GM23338 (cell line): ENCODE data around the gene IL17C. TPM values are rescaled to one million over a fixed set of nuclear protein-coding genes. Genes with fewer than 3 reads are reported as not detected.

Experiments
- ATAC-seq: fragments of 200-7000 bp; cut with Tn5 transposase; 3 replicates; pipeline ENCODE4 v1.9.1; 2020
- DNase-seq: peaks from one replicate; pipeline ENCODE4 v3.0.0-alpha.2; 2015; ENCODE audit warnings: low spot score
- H2AFZ ChIP-seq: fragments of 200-600 bp; sonication (generic); 2 replicates; pipeline ENCODE4 v1.8.0; 2016; ENCODE audit warnings: antibody characterized with exemption, mild to moderate bottlenecking, moderate library complexity
- H3F3A ChIP-seq: fragments of 200-600 bp; sonication (generic); replicated peaks from 2 replicates; pipeline ENCODE4 v1.8.0; 2017; ENCODE audit warnings: antibody characterized with exemption, mixed run types, low read depth
- H3K27ac ChIP-seq: fragments of 200-600 bp; sonication (generic); 2 replicates; pipeline ENCODE4 v1.6.1; 2016; ENCODE audit warnings: low read depth
- H3K27me3 ChIP-seq: fragments of 200-600 bp; sonication (generic); 2 replicates; pipeline ENCODE4 v1.8.0; 2016; ENCODE audit warnings: mild to moderate bottlenecking, mixed run types, moderate library complexity; ENCODE audit not compliant: insufficient read depth
- H3K36me3 ChIP-seq: fragments of 200-600 bp; sonication (generic); 2 replicates; pipeline ENCODE4 v1.8.0; 2016; ENCODE audit warnings: mild to moderate bottlenecking; ENCODE audit not compliant: insufficient read depth
- H3K4me1 ChIP-seq: fragments of 200-600 bp; sonication (generic); 2 replicates; pipeline ENCODE4 v1.8.0; 2016; ENCODE audit warnings: mild to moderate bottlenecking, moderate library complexity; ENCODE audit not compliant: insufficient read depth
- H3K4me2 ChIP-seq: fragments of 200-600 bp; sonication (generic); 2 replicates; pipeline ENCODE4 v1.7.1; 2017; ENCODE audit warnings: mixed run types
- H3K4me3 ChIP-seq: fragments of 200-600 bp; sonication (generic); 2 replicates; pipeline ENCODE4 v1.6.1; 2016; ENCODE audit warnings: mixed run types
- H3K79me2 ChIP-seq: fragments of 200-600 bp; sonication (generic); replicated peaks from 2 replicates; pipeline ENCODE4 v1.8.0; 2017; ENCODE audit warnings: mild to moderate bottlenecking; ENCODE audit not compliant: insufficient read depth
- H3K9me2 ChIP-seq: fragments of 200-600 bp; sonication (generic); 2 replicates; pipeline ENCODE4 v1.8.0; 2017; ENCODE audit not compliant: insufficient read depth
- H4K20me1 ChIP-seq: fragments of 200-600 bp; sonication (generic); replicated peaks from 2 replicates; pipeline ENCODE4 v1.8.0; 2017; ENCODE audit warnings: mild to moderate bottlenecking; ENCODE audit not compliant: insufficient read depth
- H3K27ac Mint-ChIP-seq: 2 replicates; pipeline ENCODE4 v1.8.0; 2020; ENCODE audit warnings: inconsistent platforms, mild to moderate bottlenecking, moderate library complexity, mixed read lengths
- H3K27me3 Mint-ChIP-seq: 3 replicates; pipeline ENCODE4 v1.8.0; 2022; ENCODE audit warnings: low read depth, mild to moderate bottlenecking, moderate library complexity, mixed read lengths, inconsistent platforms; ENCODE audit not compliant: insufficient read depth, poor library complexity
- H3K36me3 Mint-ChIP-seq: 3 replicates; pipeline ENCODE4 v1.8.0; 2021; ENCODE audit warnings: low read depth, mild to moderate bottlenecking, inconsistent platforms, moderate library complexity, mixed read lengths
- H3K4me1 Mint-ChIP-seq: 3 replicates; pipeline ENCODE4 v1.8.0; 2020; ENCODE audit warnings: mild to moderate bottlenecking, inconsistent platforms, mixed read lengths
- H3K4me3 Mint-ChIP-seq: 3 replicates; pipeline ENCODE4 v1.8.0; 2021; ENCODE audit warnings: moderate library complexity, mild to moderate bottlenecking, inconsistent platforms, mixed read lengths
- H3K9me3 Mint-ChIP-seq: 3 replicates; pipeline ENCODE4 v1.8.0; 2020; ENCODE audit warnings: moderate library complexity, mild to moderate bottlenecking, inconsistent platforms, mixed read lengths
- CREB1 ChIP-seq: fragments of 250-450 bp; sonication (Bioruptor Pico); IDR thresholded peaks from 2 replicates; pipeline ENCODE4 v1.5.0; 2020; ENCODE audit warnings: low read depth, mild to moderate bottlenecking, moderate library complexity
- CTCF ChIP-seq, 2 experiments: fragments of 200-600 bp in 1 of 2; sonication (generic) in 1 of 2; conservative IDR thresholded peaks; 2 replicates each; pipeline versions ENCODE4 v1.5.1 to v1.6.1; 2016 to 2017; ENCODE audit warnings: antibody characterized with exemption in 2 of 2, low read depth in 2 of 2, mild to moderate bottlenecking in 2 of 2, moderate library complexity in 1 of 2
- ETS1 ChIP-seq: IDR thresholded peaks from 2 replicates; pipeline ENCODE4 v1.6.1; 2016; ENCODE audit warnings: antibody characterized with exemption
- EZH2 ChIP-seq: fragments of 200-600 bp; sonication (generic); IDR thresholded peaks from one replicate; pipeline ENCODE4 v1.8.0; 2017; ENCODE audit warnings: antibody characterized with exemption, mild to moderate bottlenecking, low read depth; ENCODE audit not compliant: unreplicated experiment
- EZH2phosphoT487 ChIP-seq: fragments of 200-600 bp; sonication (generic); IDR thresholded peaks from one replicate; pipeline ENCODE4 v1.8.1; 2018; ENCODE audit warnings: antibody characterized with exemption; ENCODE audit not compliant: unreplicated experiment
- JUNB ChIP-seq: IDR thresholded peaks from one replicate; pipeline ENCODE4 v1.6.1; 2016; ENCODE audit warnings: antibody characterized with exemption; ENCODE audit not compliant: unreplicated experiment
- NANOG ChIP-seq: IDR thresholded peaks from 2 replicates; pipeline ENCODE4 v1.6.1; 2016; ENCODE audit warnings: antibody characterized with exemption, borderline replicate concordance
- POLR2AphosphoS5 ChIP-seq: IDR thresholded peaks from 2 replicates; pipeline ENCODE4 v1.6.1; 2016; ENCODE audit warnings: antibody characterized with exemption, low read depth
- REST ChIP-seq: IDR thresholded peaks from one replicate; pipeline ENCODE4 v1.6.1; 2018; ENCODE audit warnings: antibody characterized with exemption; ENCODE audit not compliant: unreplicated experiment
- STAT1 ChIP-seq: IDR thresholded peaks from one replicate; pipeline ENCODE4 v1.6.1; 2016; ENCODE audit warnings: antibody characterized with exemption; ENCODE audit not compliant: unreplicated experiment
- ZNF114 ChIP-seq: fragments of 250-450 bp; sonication (Bioruptor Pico); IDR thresholded peaks from 2 replicates; pipeline ENCODE4 v1.5.0; 2020; ENCODE audit warnings: mild to moderate bottlenecking, moderate library complexity
- ZNF331 ChIP-seq: fragments of 250-450 bp; sonication (Bioruptor Pico); IDR thresholded peaks from 2 replicates; pipeline ENCODE4 v1.5.0; 2020; ENCODE audit warnings: low read depth, mild to moderate bottlenecking, moderate library complexity
- ZNF462 ChIP-seq: fragments of 250-450 bp; sonication (Bioruptor Pico); IDR thresholded peaks from 2 replicates; pipeline ENCODE4 v1.5.0; 2020; ENCODE audit warnings: mild to moderate bottlenecking, moderate library complexity
- polyA plus RNA-seq: library from polyadenylated mRNA; unstranded; fragments of >200 nt; fragmentation: Nextera tagmentation; extraction: Ambion mirVana; gene quantifications from 2 replicates; pipeline ENCODE4 v1.2.1, GENCODE V29; 2016
- total RNA-seq: library from RNA; depleted of rRNA; stranded (reverse); fragments of >200 nt; shearing (Covaris generic); gene quantifications from 2 replicates; pipeline ENCODE4 v1.2.3, GENCODE V29; 2014

The IL17C gene
- total and polyA plus RNA-seq, 2 experiments from 2014 or later = 2.7 to 3.9 TPM

- no peak overlapping the region for H2AFZ ChIP-seq
- no peak overlapping the region for H3K27ac ChIP-seq
- peaks cover 16% of the 10 kb centered on the region; the same call in 1 of the 2 replicates for H3K79me2 ChIP-seq
- H3K36me3 Mint-ChIP-seq = peaks cover 46% of the 10 kb centered on the region
- no peak overlapping the region for H3K4me2 ChIP-seq
- no peaks in the 10 kb centered on the region for H3K27me3 ChIP-seq
- no peaks in the 10 kb centered on the region; the same call in 1 of the 2 replicates for H3K36me3 ChIP-seq
- no peak overlapping the region for H3K27ac Mint-ChIP-seq
- no peaks in the 10 kb centered on the region for H3K9me3 Mint-ChIP-seq
- no peaks in the 10 kb centered on the region for H3K9me2 ChIP-seq
- H3K4me1 Mint-ChIP-seq = peaks cover 16% of the 10 kb centered on the region
- H4K20me1 ChIP-seq = peaks cover 10% of the 10 kb centered on the region
- no peak overlapping the region for H3K4me3 Mint-ChIP-seq
- H3K27me3 Mint-ChIP-seq = peaks cover 9% of the 10 kb centered on the region
- no peak overlapping the region for H3K4me3 ChIP-seq
- DNase-seq = no peak
- TF ChIP-seq CTCF (conservative IDR thresholded peaks at IDR 0.05; ENCODE audit: low read depth in 2 of 2) = no peak
- TF ChIP-seq STAT1 = no peak
- TF ChIP-seq EZH2phosphoT487 = no peak
- TF ChIP-seq POLR2AphosphoS5 = no peak
- TF ChIP-seq ZNF114 = no peak
- TF ChIP-seq EZH2 = no peak
- TF ChIP-seq JUNB = no peak
- TF ChIP-seq NANOG = no peak
- no peak for TF ChIP-seq REST
- TF ChIP-seq ZNF331 = no peak
- no peak for TF ChIP-seq ETS1
- no peak for TF ChIP-seq CREB1
- TF ChIP-seq ZNF462 (CRISPR knock-in tag) = no peak
- H3F3A ChIP-seq = no peaks in the 10 kb centered on the region; the same call in 1 of the 2 replicates
- no peak for ATAC-seq
- H3K4me1 ChIP-seq = no peaks in the 10 kb centered on the region; the same call in 1 of the 2 replicates
Observed at GRCh38 chr16:88623858-88624257, 14.5 kb upstream of the IL17C start.
